GM21515 (cell line): Measurements from ENCODE around the gene IGFBP1.
"Not testable (repeated sequence)": the region's sequence is repeated elsewhere in the genome, so short reads cannot be mapped to it uniquely, and the experiment has no call there.

ENCODE experiments used
- ATAC-seq: cut with Tn5 transposase; IDR thresholded peaks from one replicate; pipeline ENCODE4 v1.9.1; 2021; ENCODE audit not compliant: unreplicated experiment

Gene IGFBP1

DNA sequence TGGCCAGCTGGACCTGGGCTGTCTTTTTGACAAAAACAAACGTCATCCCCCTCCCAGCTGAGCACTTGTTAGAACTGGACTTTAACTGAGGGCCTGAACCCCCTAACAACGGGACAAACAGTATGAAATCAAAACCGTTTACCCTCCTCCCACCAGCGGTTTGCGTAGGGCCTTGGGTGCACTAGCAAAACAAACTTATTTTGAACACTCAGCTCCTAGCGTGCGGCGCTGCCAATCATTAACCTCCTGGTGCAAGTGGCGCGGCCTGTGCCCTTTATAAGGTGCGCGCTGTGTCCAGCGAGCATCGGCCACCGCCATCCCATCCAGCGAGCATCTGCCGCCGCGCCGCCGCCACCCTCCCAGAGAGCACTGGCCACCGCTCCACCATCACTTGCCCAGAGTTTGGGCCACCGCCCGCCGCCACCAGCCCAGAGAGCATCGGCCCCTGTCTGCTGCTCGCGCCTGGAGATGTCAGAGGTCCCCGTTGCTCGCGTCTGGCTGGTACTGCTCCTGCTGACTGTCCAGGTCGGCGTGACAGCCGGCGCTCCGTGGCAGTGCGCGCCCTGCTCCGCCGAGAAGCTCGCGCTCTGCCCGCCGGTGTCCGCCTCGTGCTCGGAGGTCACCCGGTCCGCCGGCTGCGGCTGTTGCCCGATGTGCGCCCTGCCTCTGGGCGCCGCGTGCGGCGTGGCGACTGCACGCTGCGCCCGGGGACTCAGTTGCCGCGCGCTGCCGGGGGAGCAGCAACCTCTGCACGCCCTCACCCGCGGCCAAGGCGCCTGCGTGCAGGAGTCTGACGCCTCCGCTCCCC is at the start of gene IGFBP1:
Gene IGFBP1, plus strand, starts transcription at position 304 of the 808 bp plus-strand sequence. Its CDS starts 165 bp downstream, at position 469.
- no peak for ATAC-seq

DNA sequence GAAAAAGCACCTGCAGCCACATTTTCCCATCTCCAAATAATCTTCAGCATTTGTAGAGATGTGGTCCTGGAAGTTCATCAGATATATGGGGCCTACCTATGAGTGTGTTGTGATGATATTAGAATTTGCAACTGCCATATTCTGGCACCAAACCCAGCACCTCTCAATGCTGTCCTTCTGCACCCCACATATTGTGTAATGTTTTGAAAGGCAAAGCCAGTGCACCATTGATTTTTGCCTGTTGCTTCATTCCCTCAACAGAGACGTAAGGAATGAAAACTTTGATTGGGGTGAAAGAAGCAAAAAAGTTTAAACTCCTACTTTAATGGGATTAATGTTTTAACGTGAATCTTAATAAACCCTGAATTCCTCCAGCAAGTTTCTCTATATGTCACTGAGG is 49.4 kb upstream of the IGFBP1 start:
- not testable (repeated sequence) for ATAC-seq

DNA sequence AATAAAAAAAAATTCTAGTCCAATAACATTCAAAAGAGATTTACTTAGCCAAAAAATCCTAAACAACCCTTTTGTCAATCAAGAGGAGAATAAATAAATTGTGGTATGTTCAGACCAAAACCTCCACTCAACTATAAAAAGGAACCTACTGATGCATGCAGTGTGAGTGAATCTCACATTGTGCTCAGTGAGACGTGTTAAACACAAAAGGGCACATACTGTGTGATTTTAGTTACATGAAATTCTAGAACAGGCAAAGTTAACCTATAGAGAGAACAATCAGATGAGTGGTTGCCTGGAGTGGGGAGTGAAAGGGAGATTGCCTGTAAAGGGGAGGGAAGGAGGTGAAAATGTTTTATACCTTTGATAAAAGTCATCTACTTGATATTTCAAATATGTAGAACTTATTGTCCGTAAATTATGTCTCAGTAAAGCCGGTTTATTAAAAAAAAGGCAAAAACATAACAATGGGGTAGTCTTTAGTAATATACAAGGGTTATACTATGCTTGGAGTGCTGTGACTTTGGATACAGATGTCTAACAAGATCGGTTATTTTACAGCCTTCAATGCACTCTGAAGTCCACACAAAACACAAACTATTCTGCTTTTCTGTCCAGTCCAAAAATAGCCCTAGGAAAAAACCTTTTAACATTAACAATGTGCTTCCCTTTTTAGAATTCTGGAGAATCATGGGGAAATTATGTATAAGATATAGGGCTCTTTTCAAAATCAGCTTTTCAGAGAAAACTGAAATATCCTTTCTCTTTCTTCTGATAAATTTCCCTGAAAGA is 46.2 kb upstream of the IGFBP1 start:
- not testable (repeated sequence) for ATAC-seq

DNA sequence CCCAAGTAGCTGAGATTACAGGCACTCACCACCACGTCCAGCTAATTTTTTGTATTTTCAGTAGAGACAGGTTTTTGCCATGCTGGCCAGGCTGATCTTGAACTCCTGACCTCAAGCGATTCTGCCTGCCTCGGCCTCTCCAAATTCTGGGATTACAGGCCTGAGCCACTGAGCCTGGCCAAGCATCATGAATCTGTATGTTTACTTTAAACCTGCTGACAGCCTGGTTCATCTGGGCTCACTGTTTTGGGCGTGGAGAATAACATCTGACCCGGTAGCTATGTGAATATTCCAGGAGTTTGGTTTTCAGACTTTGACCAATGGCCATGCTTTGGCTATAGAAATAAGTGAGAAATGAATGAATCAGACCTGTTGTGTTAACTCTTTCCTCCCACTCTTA is 41.8 kb upstream of the IGFBP1 start:
- not testable (repeated sequence) for ATAC-seq

DNA sequence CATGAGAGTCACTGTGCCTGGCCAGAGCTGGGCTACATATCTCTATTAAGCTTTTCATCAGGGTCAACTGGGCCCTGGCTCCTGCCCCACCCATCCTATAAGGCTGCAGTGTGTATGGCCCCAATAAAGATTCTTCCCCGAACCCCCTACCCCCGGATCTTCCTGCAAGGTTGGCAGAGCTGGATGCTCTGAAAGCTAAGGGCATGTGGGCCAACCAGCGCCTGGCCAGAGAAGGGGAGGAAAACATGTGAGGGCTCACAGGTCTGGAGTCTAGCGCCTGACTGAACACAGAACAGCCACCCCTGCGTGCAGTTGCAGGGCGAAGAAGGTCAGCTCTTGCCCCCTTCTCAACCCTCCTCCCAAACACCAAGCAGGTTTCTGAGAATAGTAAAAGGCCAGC is 39.6 kb upstream of the IGFBP1 start:
- not testable (repeated sequence) for ATAC-seq

DNA sequence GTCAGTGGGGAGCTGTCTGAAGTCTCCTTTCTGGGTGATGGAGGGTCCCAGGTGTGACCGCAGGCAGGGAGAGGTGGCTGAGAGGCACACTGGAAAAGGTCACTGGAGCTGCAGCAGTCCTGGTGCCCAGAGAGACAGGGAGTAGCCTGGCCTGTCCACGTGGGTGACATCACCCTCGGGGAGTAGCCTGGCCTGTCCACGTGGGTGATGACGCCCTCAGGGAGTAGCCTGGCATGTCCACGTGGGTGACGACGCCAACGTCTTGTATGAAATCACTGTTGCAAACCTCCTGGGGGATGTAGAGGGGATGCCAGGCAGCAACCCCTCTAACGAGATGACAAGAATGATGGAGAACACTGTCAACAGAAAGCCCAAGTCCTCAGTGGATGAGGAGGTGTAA is 35.3 kb upstream of the IGFBP1 start:
- ATAC-seq = not testable (repeated sequence)

DNA sequence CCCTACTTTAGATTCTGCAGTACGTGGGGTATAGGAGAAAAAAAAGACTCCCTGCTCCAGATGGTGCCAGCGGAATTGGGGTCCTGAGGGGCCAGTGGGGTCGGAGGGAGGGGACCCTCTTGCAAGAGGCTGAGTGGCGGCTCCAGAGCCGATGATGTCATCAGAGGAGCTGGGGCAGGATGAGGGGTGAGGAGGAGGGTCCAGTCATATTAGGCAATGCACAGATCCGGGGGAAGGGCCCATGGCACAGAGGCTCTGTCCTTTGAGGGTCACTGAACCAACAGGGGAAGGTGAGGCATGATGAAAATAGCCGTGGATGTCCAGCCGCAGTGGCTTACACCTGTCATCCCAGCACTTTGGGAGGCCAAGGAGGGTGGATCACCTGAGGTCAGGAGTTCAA is 34.8 kb upstream of the IGFBP1 start:
- not testable (repeated sequence) for ATAC-seq

DNA sequence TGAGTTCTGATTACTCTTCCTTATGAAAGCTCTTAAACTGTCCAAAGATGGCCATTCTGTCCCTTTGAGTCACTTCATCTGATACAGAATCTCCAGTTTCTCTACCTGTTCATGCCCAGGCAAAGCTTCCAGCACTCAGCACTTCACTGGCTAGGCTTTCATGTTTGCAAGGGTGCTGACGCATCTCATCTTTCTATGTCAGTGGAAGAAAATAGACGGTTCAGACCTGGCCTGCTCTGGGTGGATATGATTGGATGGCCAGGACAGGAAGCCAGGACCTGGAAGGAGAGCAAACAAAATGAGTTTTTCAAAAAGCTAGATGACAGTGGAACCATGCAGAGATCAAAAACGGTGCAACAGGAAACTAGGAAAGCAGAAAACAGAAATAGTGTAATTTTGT is 32.6 kb upstream of the IGFBP1 start:
- ATAC-seq = not testable (repeated sequence)

DNA sequence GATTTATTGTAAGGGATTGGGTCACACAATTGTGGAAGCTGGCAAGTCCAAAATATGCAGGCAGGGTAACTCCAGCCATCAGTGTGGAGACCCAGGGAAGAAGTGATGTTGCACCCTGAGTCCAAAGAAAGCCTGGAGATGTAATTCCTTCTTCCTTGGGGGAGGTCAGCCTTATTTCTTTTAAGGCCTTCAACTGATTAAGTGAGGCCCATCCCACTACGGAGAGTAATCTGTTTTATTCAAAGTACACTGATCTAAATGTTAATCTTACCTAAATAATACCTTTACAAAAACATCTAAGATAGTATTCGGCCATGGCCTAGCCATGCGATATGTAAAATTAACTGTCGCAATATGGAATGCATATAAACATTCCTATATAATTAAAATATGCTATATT is 31.4 kb upstream of the IGFBP1 start:
- ATAC-seq = not testable (repeated sequence)

DNA sequence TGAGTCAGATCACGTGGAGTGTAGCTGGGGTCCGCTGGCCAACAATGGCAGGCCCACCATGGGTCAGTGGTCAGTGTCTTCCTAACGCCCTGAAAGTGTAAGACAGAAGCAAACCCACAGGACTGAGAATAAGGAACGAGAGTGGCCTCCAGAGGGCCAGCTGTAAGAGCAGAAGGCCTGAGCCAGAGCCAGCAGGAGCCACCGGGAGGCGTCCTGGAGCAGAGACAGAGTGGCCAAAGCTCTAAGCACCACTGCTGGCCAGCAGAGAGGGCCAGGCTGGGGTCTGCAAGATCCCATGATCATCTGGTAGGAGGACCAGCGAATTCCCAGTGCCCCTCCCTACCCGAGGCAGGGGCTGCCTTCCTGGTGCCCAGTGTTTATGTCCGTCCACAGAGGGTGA is 24.6 kb upstream of the IGFBP1 start:
- no peak for ATAC-seq

DNA sequence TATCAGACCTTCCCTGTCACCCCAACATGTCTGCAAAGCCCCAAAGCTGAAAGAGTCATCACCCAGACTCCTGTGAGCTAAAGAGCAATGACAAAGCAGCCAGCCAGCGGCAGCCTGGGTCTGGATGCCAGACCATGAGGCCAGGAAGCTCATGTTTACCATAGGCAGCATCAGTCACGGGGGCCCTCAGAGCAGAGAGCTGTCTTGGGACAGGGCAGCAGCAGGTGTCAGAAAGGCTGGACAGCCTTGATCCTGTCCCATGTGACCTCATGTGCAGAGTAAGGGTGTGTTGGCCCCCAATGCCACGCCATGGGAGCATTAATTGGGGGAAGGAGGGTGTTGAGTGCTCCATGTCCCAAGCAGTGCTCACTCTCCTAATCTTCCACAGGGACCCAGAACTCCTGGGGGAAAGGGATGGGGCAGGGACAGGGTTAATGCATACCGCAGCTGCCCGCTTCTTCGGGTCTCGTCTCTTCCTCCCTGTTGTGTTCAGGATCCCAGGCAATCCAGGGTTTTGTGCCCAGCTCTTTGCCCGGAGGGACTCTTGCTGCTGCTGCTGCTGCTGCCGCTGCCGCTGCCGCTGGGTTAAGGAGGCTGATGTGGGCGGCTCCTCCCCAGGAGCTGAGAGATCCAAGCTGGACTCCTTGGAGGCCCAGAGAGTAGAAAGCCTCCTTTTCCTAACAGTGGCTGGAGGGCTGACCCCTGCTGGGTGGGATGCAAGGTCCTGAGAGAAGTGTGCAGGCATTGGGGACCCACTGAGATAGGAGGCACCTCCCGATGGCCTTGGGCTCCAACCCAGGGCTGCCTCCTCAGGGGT is 22.5 kb upstream of the IGFBP1 start:
- ATAC-seq = no peak

DNA sequence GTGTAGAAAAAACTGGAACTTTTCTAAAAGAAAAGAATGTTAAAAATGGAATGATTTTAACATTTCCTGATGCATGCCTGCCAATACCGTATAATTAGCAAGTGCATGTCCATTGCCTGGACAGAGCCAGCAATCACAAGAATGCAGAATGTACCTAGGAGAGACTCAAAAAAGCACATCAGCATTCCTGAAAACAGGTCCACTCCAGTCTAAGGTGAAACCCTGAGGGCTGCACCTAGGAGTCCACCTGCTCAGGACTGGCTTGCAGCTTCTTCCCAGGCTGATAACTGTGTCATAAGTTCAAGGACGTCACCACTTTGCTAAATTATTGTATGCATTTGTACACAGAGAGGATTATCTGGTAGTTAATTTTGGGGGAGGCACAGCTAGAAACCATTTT is 20.8 kb upstream of the IGFBP1 start:
- ATAC-seq = no peak

DNA sequence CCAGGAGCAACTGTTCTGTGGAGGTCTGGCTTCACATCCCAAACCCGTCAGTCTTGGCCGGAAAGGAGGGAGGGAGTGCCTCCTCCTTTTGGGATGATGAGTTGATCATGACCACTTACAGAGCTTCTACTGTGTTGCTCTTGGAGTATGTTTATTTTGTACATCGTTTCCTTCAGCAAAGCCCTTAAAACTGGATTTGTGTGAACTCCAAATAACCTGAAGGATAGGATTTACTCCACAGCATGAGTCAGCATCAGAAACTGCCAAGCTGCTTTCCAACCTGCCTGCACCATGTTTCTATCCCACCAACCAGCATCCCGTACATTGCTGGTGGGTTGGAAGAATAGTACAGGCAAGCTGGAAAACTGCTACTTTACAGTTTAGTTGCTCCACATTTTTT is 18.9 kb upstream of the IGFBP1 start:
- ATAC-seq = no peak

DNA sequence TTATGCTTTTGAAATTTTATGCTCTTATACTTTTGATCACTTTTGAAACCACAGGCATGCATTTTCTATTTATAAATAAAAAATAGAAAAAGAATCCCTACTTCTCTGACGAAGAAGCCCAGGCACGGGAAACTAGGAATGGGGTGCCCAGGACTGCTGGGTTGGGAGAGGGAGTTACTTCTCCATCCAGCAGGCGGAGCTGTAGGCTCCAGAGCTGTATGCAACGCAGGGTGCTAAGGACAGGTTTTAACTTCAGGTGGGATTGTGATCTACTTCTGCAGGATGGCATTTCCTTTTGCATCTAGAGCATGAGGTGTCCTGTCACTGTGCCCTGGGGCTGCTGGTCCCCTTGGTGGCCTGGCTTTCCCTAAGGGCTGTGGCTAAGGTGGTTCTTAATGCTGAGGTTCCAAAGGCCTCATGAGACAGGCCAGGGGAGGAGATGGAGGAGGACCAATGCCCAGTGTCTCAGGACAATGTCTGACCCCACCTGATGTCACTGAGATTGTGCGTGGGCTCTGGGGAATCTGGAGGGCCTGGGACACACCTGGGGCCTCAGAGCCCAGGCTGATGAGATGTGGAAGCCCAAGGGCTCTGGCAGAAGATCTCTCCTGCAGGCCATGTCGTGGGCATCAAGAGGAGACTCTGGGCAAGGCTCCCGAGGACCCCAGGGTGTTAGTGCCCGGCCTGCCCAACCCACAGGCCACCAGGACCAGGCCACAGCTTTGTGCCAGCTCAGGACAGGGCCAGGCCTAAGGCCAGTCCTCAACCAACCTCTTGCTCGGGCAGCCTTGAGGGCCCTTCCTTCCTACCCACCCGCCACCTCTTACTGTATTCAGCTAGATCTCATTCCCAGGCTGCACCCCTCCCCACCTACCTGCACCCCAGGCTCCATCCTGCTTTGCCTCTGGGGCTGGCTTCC is 15.9 kb upstream of the IGFBP1 start:
- no peak for ATAC-seq

DNA sequence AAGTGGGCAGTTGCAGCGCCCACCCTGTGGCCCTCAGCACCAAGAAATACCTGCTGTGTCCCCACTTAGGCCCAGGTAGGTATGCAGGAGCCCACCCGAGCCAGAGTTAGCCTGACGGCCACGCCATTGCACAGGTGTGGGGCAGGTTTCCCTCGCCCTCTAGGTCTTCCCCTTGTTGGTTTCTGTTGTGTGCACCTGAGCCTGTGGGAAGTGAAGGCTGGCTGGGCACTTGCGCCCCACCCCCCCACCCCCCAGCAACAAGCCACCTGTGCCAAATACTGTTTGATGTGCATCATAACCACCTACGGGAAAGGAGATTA is 15.3 kb upstream of the IGFBP1 start, which contains the start of gene CCDC201:
Gene CCDC201, minus strand, starts transcription at position 48 of the 320 bp plus-strand sequence. CDS start 75 bp downstream, outside the sequence.
- no peak for ATAC-seq

DNA sequence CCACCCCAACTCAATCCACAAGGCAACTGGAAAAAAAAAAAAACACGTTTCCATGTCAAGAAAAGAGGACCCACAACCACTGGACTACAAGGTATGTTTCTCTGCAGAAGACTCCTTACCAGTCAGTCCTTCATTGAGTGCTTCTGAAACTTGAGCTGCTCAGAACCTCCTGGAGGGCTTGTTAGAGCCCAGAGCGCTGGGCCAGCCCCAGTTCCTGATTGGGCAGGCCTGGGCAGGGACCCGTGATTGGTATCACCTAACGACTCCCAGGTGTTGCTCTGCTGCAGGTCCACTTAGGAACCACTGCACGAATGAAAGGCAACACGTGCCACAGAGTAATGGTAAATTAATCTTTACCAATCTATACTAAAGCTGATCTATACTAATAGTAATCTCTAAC is 14.9 kb upstream of the IGFBP1 start:
- ATAC-seq = no peak

DNA sequence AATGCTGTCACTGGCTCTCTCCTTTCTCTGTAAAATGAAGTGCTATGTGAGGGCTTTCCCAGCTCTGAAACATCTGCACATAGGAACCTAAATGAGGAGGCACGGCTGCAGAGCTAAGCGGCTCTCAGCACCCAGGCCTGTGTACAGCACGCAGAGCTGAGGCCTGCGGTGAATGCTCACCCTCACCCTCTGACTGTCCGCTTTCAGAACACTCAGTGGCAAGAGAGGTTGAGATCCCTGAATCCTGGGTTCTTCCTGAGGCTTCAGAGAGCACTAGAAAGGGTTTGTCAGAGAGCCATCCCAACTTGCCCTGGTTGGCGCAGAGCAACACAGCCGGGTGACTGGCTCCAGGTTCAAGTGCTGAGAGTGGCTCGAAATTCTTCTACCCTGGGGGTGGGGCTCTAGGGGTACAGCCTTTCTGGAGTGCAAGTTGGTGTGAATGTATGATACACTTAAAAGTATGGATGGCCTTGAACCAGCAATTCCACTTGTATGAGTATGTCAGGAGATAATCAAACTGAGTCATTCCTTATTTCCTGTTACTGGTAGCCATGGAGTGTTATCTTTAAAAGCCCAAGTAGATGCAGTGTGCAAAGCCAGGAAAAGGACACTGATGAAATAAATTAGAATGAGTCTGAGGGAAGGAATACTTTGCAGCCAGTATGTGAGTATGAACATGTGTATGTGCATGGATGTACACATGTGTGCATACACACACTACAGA is 13.7 kb upstream of the IGFBP1 start:
- ATAC-seq = no peak

DNA sequence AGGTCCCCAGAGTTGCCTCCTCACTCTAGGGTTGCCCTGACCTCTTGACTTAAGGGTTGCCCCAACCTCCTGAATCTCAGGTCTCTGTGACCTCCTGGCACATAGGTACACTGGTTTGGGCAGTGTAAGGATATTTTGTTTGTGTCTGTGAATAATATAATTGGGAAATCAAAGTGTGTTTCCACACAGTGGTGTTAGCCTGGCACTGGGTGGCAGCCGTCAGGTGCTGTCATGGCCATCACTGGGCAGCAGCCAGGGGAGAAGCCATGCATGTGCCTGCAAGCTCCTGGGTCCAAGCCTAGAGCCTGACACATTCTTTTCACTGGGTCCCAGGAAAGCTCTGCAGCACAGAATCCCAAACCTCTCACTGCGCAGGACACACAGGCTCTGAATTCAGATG is 11.8 kb upstream of the IGFBP1 start:
- ATAC-seq = no peak

DNA sequence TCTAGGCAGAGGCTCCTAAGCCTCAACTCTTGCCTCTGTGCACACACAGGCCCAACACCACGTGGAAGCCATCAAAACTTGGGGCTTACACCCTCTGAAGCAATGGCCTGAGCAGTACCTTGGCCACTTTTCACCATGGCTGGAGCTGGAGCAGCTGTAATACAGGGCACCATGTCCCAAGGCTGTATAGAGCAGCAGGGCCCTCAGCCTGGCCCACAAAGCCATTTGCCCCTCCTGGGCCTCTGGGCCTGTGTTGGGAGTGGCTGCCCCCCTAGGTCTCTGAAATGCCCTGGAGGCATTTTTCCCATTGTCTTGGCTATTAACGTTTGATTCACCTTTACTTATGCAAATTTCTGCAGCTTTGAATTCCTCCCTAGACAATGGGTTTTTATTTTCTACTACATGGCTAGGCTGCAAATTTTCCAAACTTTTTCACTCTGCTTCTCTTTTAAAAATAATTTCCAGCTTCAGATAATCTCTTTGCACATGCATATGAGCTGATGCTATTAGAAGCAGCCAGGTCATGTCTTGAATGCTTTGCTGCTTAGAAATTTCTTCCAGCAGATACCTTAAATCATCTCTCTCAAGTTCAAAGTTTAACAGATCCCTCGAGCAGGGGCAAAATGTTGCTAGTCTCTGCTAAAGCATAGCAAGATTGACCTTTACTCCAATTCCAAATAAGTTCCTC is 9.7 kb upstream of the IGFBP1 start:
- no peak for ATAC-seq
